OCI-LY3 (cell line): ENCODE data around the gene SIK2.

ENCODE experiments used
- EZH2phosphoT487 ChIP-seq: fragments of 200-600 bp; shearing (Covaris generic); IDR thresholded peaks from 2 replicates; pipeline ENCODE4 v1.6.1; 2018; ENCODE audit warnings: antibody characterized with exemption, mixed run types, low read depth
- TF ChIP-seq, protein P1 (sequence below): fragments of 200-600, 300-600 bp; sonication (generic); IDR thresholded peaks from 2 replicates; pipeline ENCODE4 v1.5.1; 2014; ENCODE audit warnings: antibody characterized with exemption, low read length, low read depth

DNA sequence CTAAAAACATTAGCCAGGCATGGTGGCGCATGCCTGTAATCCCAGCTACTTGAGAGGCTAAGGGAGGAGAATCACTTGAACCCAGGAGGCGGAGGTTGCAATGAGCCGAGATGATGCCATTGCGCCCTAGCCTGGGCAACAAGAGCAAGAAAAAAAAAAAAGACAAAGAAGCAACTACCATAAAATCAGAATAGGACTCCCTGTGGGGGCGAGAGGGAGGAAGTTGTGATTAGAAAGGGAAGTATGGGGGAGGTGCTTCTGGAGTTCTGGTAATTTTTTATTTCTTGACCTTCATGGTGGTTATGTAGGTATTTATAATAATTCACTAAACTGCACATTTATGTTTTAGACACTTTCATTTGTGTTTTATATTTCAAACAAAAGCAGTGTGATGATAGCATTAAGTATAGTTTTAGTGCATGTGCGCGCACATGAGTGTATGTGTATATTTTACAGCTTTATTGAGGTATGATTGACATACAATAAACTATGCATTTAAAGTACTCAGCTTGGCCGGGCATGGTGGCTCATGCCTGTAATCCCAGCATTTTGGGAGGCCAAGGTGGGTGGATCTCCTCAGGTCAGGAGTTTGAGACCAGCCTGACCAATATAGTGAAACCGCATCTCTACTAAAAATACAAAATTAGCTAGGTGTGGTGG, 43.5 kb downstream of the SIK2 start:
- no peak for TF ChIP-seq EZH2phosphoT487
- TF ChIP-seq, protein P1, sequence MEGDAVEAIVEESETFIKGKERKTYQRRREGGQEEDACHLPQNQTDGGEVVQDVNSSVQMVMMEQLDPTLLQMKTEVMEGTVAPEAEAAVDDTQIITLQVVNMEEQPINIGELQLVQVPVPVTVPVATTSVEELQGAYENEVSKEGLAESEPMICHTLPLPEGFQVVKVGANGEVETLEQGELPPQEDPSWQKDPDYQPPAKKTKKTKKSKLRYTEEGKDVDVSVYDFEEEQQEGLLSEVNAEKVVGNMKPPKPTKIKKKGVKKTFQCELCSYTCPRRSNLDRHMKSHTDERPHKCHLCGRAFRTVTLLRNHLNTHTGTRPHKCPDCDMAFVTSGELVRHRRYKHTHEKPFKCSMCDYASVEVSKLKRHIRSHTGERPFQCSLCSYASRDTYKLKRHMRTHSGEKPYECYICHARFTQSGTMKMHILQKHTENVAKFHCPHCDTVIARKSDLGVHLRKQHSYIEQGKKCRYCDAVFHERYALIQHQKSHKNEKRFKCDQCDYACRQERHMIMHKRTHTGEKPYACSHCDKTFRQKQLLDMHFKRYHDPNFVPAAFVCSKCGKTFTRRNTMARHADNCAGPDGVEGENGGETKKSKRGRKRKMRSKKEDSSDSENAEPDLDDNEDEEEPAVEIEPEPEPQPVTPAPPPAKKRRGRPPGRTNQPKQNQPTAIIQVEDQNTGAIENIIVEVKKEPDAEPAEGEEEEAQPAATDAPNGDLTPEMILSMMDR = no peak
